DMS53 (cell line): ENCODE data around the gene LMAN2.
"Not testable (repeated sequence)": the region's sequence is repeated elsewhere in the genome, so short reads cannot be mapped to it uniquely, and the experiment has no call there.

Experiments
- DNase-seq: peaks from one replicate; lab custom pipeline; 2025; lab: John Stamatoyannopoulos, UW

LMAN2 gene

DNA sequence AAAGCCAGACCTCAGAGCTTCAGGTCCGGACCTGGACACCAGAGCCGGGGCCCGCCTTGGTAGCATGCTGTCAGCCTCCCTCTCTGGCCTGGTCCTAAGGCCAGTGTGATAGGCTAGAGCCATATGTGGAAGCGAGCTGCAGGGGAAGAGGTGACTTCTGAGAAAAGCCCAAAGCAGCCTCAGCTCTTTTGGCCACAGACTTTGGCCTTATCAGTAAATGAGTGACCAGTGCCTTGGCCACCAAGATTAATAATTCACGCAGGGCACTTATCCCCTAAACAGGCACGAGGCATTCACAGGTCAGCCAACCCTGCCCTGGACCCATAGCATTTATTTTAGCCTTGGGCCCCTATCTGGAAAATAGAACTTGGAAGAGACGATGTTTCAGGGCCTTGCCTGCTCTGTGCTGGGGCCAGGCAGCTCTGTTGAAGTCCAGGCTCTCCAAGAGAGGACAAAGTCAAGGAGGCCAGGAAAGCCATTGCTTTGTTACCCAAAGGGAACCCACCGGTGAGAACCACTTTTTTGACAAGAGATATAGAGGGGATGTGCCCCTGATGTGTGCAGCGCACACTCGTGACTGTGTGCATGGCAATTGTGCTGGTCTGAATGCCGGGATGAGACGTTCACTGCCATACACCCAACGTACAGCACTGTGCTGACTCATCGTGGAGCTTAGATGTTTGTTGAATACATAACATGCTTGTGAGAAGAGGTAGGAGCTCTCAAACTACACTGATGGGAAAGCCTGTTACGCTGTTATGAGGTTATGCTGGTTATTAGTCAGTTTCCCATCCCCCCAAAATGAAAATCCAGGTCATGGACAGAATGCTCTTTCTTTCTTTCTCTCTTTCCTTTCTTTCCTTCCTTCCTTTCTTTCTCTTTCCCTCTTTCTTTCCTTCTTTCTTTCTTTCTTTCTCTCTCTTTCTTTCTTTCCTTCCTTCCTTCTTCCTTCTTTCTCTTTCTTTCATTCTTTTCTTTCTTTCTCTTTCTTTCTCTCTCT, 27.7 kb upstream of the LMAN2 start:
- DNase-seq = peak; percentile 97

GRCh38 chr5:177377851-177378776, 26.6 kb upstream of the LMAN2 start:
- no peak for DNase-seq

DNA sequence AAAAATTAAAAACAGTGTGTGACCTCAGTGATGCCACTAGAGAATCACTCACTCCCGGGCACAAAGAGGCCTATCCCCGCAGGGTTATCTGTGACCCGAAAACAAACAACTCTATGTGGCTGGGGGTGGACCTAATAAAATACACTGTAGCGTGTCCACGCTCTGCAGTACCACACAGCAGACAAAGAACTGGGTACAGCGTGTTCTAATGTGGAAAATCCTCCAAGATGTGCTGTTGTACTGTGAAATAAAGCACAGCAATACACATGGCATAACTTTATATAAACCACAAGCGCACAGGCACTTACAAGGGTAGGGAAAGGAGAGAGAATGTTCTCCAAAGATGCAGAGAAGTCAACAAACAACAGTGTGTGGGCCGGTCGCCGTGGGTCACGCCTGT, 24.6 kb upstream of the LMAN2 start:
- DNase-seq = no peak

GRCh38 chr5:177375516-177375915, 24.0 kb upstream of the LMAN2 start:
- DNase-seq = not testable (repeated sequence)

DNA sequence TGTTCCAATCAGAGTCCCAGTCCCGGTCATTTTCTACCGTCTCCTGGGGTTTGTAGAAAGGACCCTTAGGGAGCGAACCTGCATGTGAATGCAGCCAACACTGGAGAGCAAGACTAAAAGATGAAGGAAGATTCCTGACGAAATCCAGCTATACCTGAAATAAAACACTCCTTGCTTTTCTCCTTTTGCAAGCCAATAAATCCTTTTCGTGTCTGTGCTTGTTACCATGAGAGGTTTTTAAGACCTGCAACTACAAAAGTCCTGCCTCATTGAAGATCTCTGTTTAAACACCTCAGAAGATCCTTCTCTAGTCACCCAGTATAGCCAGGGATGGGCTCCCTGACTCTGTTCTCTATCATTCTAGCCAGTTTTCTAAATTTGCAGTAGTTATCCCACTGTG, 22.7 kb upstream of the LMAN2 start:
- no peak for DNase-seq

GRCh38 chr5:177373806-177374205, 22.3 kb upstream of the LMAN2 start:
- DNase-seq = no peak

- DNase-seq = no peak
Measured at GRCh38 chr5:177372910-177373309, 21.4 kb upstream of the LMAN2 start.

- no peak for DNase-seq
Measured at GRCh38 chr5:177372034-177372896, 20.8 kb upstream of the LMAN2 start.

- DNase-seq = peak; percentile 56
Measured at GRCh38 chr5:177371120-177372033, 19.9 kb upstream of the LMAN2 start.

- peak; percentile 96 for DNase-seq
Measured at GRCh38 chr5:177370488-177371119, 19.1 kb upstream of the LMAN2 start.

GRCh38 chr5:177369645-177370440, 18.4 kb upstream of the LMAN2 start:
- no peak for DNase-seq

GRCh38 chr5:177368869-177369644, 17.6 kb upstream of the LMAN2 start:
- DNase-seq = peak; percentile 61

- DNase-seq = no peak
Measured at GRCh38 chr5:177367981-177368868, 16.8 kb upstream of the LMAN2 start.

GRCh38 chr5:177367323-177367848, 15.9 kb upstream of the LMAN2 start:
- DNase-seq = no peak

DNA sequence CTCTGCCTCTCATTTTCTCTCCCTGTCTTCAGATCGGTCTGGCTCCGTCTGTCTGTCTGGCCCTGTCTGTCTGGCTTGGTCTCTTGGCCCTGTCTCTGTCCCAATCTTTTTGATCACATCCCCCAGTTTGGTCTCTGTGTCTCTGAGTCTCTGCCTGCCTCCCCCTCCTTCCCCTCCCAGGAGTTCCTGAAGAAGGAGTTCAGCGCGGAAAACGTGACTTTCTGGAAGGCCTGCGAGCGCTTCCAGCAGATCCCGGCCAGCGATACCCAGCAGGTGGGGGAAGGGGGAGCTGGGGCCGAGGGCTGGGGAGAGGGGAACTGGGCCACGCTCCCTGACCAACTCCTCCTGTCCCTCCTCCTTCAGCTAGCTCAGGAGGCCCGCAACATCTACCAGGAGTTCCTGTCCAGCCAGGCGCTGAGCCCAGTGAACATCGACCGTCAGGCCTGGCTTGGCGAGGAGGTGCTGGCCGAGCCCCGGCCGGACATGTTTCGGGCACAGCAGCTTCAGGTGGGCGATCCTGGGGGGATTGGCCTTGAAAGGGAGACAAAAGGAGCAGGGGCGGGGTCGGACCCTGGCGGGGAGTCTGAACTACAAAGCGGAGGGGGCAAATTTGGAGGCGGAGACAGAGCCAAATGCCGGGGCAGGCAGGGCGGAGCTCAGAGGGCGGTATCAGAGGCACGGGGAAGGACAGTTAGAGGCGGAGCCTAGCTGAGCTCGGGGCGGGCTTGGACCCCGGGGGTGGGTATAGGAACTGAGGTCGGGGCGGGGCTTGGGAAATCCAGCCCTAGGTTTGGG, 15.3 kb upstream of the LMAN2 start:
- peak; percentile 78 for DNase-seq

- DNase-seq = no peak
Measured at GRCh38 chr5:177365845-177366527, 14.5 kb upstream of the LMAN2 start.
